Heart left ventricle (tissue), 16 donors: ENCODE measurements around the gene RASGEF1B. TPM values are rescaled to one million over a fixed set of nuclear protein-coding genes. Genes with fewer than 3 reads are reported as not detected.

ENCODE experiments used
- ATAC-seq, 4 donors: fragments of 200-7000 bp; cut with Tn5 transposase; one replicate each; pipeline ENCODE4 v1.9.1; 2020 to 2022; ENCODE audit warnings: moderate library complexity in 4 of 4, mild to moderate bottlenecking in 3 of 4, moderate number of reproducible peaks in 1 of 4
- DNase-seq, 5 donors: peaks; one replicate each; pipeline ENCODE4 v3.0.0-alpha.2; 2020
- H3K27ac ChIP-seq, 12 donors: fragments of 200-600 bp; sonication (generic) in 4 of 12; one replicate each; pipeline versions ENCODE4 v1.5.0 to v1.8.0; 2016 to 2022; ENCODE audit warnings: mild to moderate bottlenecking in 2 of 12
- H3K27me3 ChIP-seq, 9 donors: fragments of 200-600 bp; sonication (generic) in 2 of 9; one replicate each; pipeline versions ENCODE4 v1.5.1 to v1.8.0; 2016 to 2022; ENCODE audit warnings: mild to moderate bottlenecking in 3 of 9
- H3K36me3 ChIP-seq, 9 donors: fragments of 200-600 bp; sonication (generic) in 2 of 9; one replicate each; pipeline versions ENCODE4 v1.5.0 to v1.8.0; 2018 to 2022; ENCODE audit warnings: mild to moderate bottlenecking in 2 of 9
- H3K4me1 ChIP-seq, 12 donors: fragments of 200-600 bp; sonication (generic) in 4 of 12; one replicate each; pipeline versions ENCODE4 v1.5.0 to v1.8.0; 2016 to 2022; ENCODE audit warnings: mild to moderate bottlenecking in 3 of 12
- H3K4me3 ChIP-seq, 12 donors: fragments of 200-600 bp; sonication (generic) in 4 of 12; one replicate each; pipeline versions ENCODE4 v1.5.0 to v1.8.0; 2017 to 2022; ENCODE audit warnings: mild to moderate bottlenecking in 9 of 12, moderate library complexity in 4 of 12
- H3K9me3 ChIP-seq, 12 donors: fragments of 200-600 bp; sonication (generic) in 4 of 12; one replicate each; pipeline versions ENCODE4 v1.5.0 to v1.8.0; 2016 to 2022; ENCODE audit warnings: mild to moderate bottlenecking in 1 of 12
- POLR2A ChIP-seq, 2 donors: fragments of 450-650 bp; IDR thresholded peaks; one replicate each; pipeline ENCODE4 v1.6.1; 2017; ENCODE audit warnings: antibody characterized with exemption in 2 of 2, mild to moderate bottlenecking in 2 of 2, moderate library complexity in 2 of 2
- WGBS, 4 donors: extraction: QIAGEN DNeasy Blood & Tissue Kit in 2 of 4; methylation state at CpG; one replicate each; pipeline versions ENCODE4 v1.1.5 to v1.1.7; 2013 to 2018; 5-methylcytosine and 5-hydroxymethylcytosine counted together
- intact Hi-C, 10 donors: fragments of 100-400 bp; cut with DNase I; formaldehyde crosslinking; loops; one replicate each; pipeline versions ENCODE4 v1.11.1 to v1.14.2; 2022
- polyA plus RNA-seq, 2 donors: library from polyadenylated mRNA; stranded (reverse); fragments of 200-250 nt; gene quantifications; one replicate each; pipeline ENCODE4 v1.2.3, GENCODE V29; 2013
- total RNA-seq, 9 donors: library from RNA; depleted of rRNA in 2 of 9; stranded (reverse); fragments of >200 nt in 2 of 9; fragmentation: NEBNext Ultra II Directional in 3 of 9; extraction: Animal tissue kit (Norgen Biotek cat#: 25700) in 3 of 9; gene quantifications; one replicate each; pipeline versions ENCODE4 v1.1.0 to v1.2.4, GENCODE V29; 2016 to 2023
- TF ChIP-seq, protein P1 (sequence below), 12 donors: fragments of 200-600 bp; sonication (generic) in 4 of 12; IDR thresholded peaks; one replicate each; pipeline versions ENCODE4 v1.5.0 to v1.8.0; 2018 to 2022; ENCODE audit warnings: antibody characterized with exemption in 12 of 12, mild to moderate bottlenecking in 5 of 12
- donor health status: ischemic (EF 13 %, LVEDD 7.1; RV severe dilation, severe dysfunction).
- donor health status: healthy with polysubstance abuse.
- donor health status: DM: no; HTN: yes; CAD: no.
- donor health status: DM: no; HTN: no; CAD: no.
- donor health status: ischemic (EF 25% LVEDD 6.9; RV normal size, moderate dysfunction).
- donor health status: ischemic (EF 25% LVEDD 5.7; RV mildly dilated, moderate dysfunction).
- donor health status: healthy.
- donor health status: DM: yes; HTN: yes; CAD: no.
- donor health status: ischemic (EF 35%, LVEDD 5.7; RV mildly dilated, moderate dysfunction).
- donor health status: nonischemic (EF 11% LVEDD 7.7; RV severe dilation, severe dysfunction).
- donor health status: DM: yes; HTN: yes; CAD: no.
- donor health status: PGD.
- donor health status: ischemic (EF 29% LVEDD 5.4; RV normal size, mild dysfunction).
- donor health status: nonischemic (EF 23%, LVEDD 6.1; RV moderate dilation, normal function).

Gene RASGEF1B
- total and polyA plus RNA-seq, 11 donors = 1.5 to 11.9 (median 2.9) TPM

- peaks cover 0 to 8% (median 0%) of the 10 kb centered on the region in 12 donors for H3K4me1 ChIP-seq
- no peak for TF ChIP-seq POLR2A (IDR thresholded peaks at IDR 0.05)
- TF ChIP-seq, protein P1, sequence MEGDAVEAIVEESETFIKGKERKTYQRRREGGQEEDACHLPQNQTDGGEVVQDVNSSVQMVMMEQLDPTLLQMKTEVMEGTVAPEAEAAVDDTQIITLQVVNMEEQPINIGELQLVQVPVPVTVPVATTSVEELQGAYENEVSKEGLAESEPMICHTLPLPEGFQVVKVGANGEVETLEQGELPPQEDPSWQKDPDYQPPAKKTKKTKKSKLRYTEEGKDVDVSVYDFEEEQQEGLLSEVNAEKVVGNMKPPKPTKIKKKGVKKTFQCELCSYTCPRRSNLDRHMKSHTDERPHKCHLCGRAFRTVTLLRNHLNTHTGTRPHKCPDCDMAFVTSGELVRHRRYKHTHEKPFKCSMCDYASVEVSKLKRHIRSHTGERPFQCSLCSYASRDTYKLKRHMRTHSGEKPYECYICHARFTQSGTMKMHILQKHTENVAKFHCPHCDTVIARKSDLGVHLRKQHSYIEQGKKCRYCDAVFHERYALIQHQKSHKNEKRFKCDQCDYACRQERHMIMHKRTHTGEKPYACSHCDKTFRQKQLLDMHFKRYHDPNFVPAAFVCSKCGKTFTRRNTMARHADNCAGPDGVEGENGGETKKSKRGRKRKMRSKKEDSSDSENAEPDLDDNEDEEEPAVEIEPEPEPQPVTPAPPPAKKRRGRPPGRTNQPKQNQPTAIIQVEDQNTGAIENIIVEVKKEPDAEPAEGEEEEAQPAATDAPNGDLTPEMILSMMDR (IDR thresholded peaks at IDR 0.05) = no peak
- no peak overlapping the region for H3K27ac ChIP-seq
- 53 to 59% (median 58%) methylated on average over 5 of the region's 5 CpGs for WGBS, 4 donors
- no peak for DNase-seq
- intact Hi-C loops = loop anchor here in 1 of 10 donors (10.0 kb wide), 1 partner anchor 810 kb away; no protein-coding TSS in a partner anchor
- no peak overlapping the region for H3K4me3 ChIP-seq
- no peaks in the 10 kb centered on the region for H3K9me3 ChIP-seq
- peaks cover 0 to 96% (median 50%) of the 10 kb centered on the region in 9 donors for H3K36me3 ChIP-seq
- H3K27me3 ChIP-seq = no peaks in the 10 kb centered on the region
- no peak for ATAC-seq
Observed at GRCh38 chr4:81454499-81454898, 17.2 kb downstream of the RASGEF1B start.

- no peak overlapping the region for H3K27ac ChIP-seq
- DNase-seq (no peak), ATAC-seq (no peak)
- H3K9me3 ChIP-seq = no peaks in the 10 kb centered on the region
- WGBS, 4 donors = 91 to 97% (median 94%) methylated on average over 4 of the region's 4 CpGs
- H3K27me3 ChIP-seq = no peaks in the 10 kb centered on the region
- H3K36me3 ChIP-seq = peaks cover 0 to 96% (median 45%) of the 10 kb centered on the region in 9 donors
- intact Hi-C loops = loop anchor here in 1 of 10 donors (10.0 kb wide), 1 partner anchor 812 kb away; no protein-coding TSS in a partner anchor
- no peak overlapping the region for H3K4me3 ChIP-seq
- TF ChIP-seq, protein P1 (IDR thresholded peaks at IDR 0.05) = no peak
- no peak for TF ChIP-seq POLR2A (IDR thresholded peaks at IDR 0.05)
- H3K4me1 ChIP-seq = peaks cover 0 to 8% (median 0%) of the 10 kb centered on the region in 12 donors
Observed at GRCh38 chr4:81453024-81453423, 18.7 kb downstream of the RASGEF1B start.

GRCh38 chr4:81452452-81453006 lies 19.2 kb downstream of the RASGEF1B start:
- Histone ChIP-seq H3K27ac (no peak overlapping the region), H3K4me3 (no peak overlapping the region), H3K4me1 (peaks cover 0 to 8% (median 0%) of the 10 kb centered on the region in 12 donors), H3K27me3 (no peaks in the 10 kb centered on the region), H3K36me3 (peaks cover 0 to 96% (median 44%) of the 10 kb centered on the region in 9 donors), H3K9me3 (no peaks in the 10 kb centered on the region)
- no peak for DNase-seq
- intact Hi-C loops = loop anchor here in 1 of 10 donors (10.0 kb wide), 1 partner anchor 812 kb away; no protein-coding TSS in a partner anchor
- WGBS, 4 donors = 93 to 98% (median 94%) methylated on average over 1 of the region's 1 CpG
- TF ChIP-seq, protein P1 (IDR thresholded peaks at IDR 0.05) = no peak
- no peak for TF ChIP-seq POLR2A (IDR thresholded peaks at IDR 0.05)
- no peak for ATAC-seq

DNA sequence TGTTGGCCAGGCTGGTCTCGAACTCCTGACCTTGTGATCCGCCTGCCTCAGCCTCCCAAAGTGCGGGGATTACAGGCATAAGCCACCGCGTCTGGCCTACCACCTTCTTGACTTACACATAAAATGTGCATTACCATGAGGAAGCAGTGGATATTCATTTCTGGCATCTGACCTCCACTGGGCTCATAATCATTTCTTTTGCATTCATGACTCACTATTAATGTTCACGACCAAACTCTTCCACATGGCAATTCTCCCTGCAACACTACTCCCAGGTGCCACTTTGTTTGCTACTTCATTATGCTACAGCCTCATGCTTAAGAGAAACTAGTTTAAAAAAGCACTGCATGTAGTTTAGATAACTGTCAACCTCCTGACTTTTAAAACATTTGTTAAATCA lies 22.7 kb downstream of the RASGEF1B start:
- H3K27me3 ChIP-seq = no peaks in the 10 kb centered on the region
- no peak overlapping the region for H3K27ac ChIP-seq
- intact Hi-C loops = no loop called here
- peaks cover 0 to 14% (median 0%) of the 10 kb centered on the region in 12 donors for H3K4me1 ChIP-seq
- 94 to 95% (median 94%) methylated on average over 6 of the region's 6 CpGs for WGBS, 4 donors
- TF ChIP-seq, protein P1 (IDR thresholded peaks at IDR 0.05) = no peak
- no peak for TF ChIP-seq POLR2A (IDR thresholded peaks at IDR 0.05)
- no peak overlapping the region for H3K4me3 ChIP-seq
- H3K9me3 ChIP-seq = no peaks in the 10 kb centered on the region
- peaks cover 0 to 99% (median 44%) of the 10 kb centered on the region in 9 donors for H3K36me3 ChIP-seq
- ATAC-seq (no peak), DNase-seq (no peak)
